ENCODE data around the gene PLEKHB1. TPM values are rescaled to one million over a fixed set of nuclear protein-coding genes. Genes with fewer than 3 reads are reported as not detected.

The PLEKHB1 gene
- polyA plus RNA-seq, 1 donor (not counting 4 experiments of a cell fraction or from before 2014, with no cell fraction given): not detected

- H3K27ac ChIP-seq (ENCODE audit: control insufficient read depth, insufficient read depth, low read length): no peak overlapping the region
- H3K4me2 ChIP-seq (ENCODE audit: control insufficient read depth, extremely low read depth, insufficient read depth, low read depth, low read length): no peak overlapping the region
- dilution Hi-C loops (cut with MboI; ENCODE audit: extremely low pct_ligation_motif_present, low sequenced_read_pairs): no loop called here
- no peaks in the 10 kb centered on the region for H3K36me3 ChIP-seq (ENCODE audit: control insufficient read depth in 2 of 2, extremely low read depth in 1 of 2, insufficient read depth in 2 of 2, low read length in 2 of 2)
- no peaks in the 10 kb centered on the region for H3K79me2 ChIP-seq (ENCODE audit: control insufficient read depth, insufficient read depth, low read length)
- H4K20me1 ChIP-seq (ENCODE audit: control insufficient read depth, extremely low read depth, insufficient read depth, low read length): no peaks in the 10 kb centered on the region
- FAIRE-seq (no peak), DNase-seq (ENCODE audit: low read depth, low spot score) (no peak)
- H3K4me1 ChIP-seq (ENCODE audit: control insufficient read depth, extremely low read depth, insufficient read depth, low read length): no peaks in the 10 kb centered on the region
- no peaks in the 10 kb centered on the region for H3K9me1 ChIP-seq (ENCODE audit: control insufficient read depth, extremely low read depth, insufficient read depth, low read length)
- no peaks in the 10 kb centered on the region for H3K27me3 ChIP-seq (ENCODE audit: control insufficient read depth, extremely low read depth, insufficient read depth, low read length)
- no peaks in the 10 kb centered on the region for H3K9me3 ChIP-seq (ENCODE audit: control insufficient read depth, low read depth, low read length)
- TF ChIP-seq EZH2 (IDR thresholded peaks at IDR 0.05; ENCODE audit: low read length) (no peak), CTCF (optimal IDR thresholded peaks at IDR 0.05 in 1 of 3, IDR thresholded peaks at IDR 0.05 in 1 of 3, conservative IDR thresholded peaks at IDR 0.05 in 1 of 3; ENCODE audit: extremely low read depth in 1 of 3, insufficient read depth in 2 of 3, low read length in 3 of 3) (no peak)
- no peak overlapping the region for H2AFZ ChIP-seq (ENCODE audit: control insufficient read depth, low read length)
- no peak overlapping the region for H3K9ac ChIP-seq (ENCODE audit: control insufficient read depth, extremely low read depth, insufficient read depth, low read length)
- no peak overlapping the region for H3K4me3 ChIP-seq (ENCODE audit: control insufficient read depth in 2 of 3, extremely low read depth in 1 of 3, insufficient read depth in 2 of 3, low read depth in 1 of 3, low read length in 3 of 3)
These were observed 10.7 kb upstream of the PLEKHB1 start for GRCh38 chr11:73635721-73636120.

GRCh38 chr11:73636249-73636648 lies 10.1 kb upstream of the PLEKHB1 start:
- no peaks in the 10 kb centered on the region for H3K36me3 ChIP-seq (ENCODE audit: control insufficient read depth in 2 of 2, extremely low read depth in 1 of 2, insufficient read depth in 2 of 2, low read length in 2 of 2)
- TF ChIP-seq EZH2 (IDR thresholded peaks at IDR 0.05; ENCODE audit: low read length) (no peak), CTCF (optimal IDR thresholded peaks at IDR 0.05 in 1 of 3, IDR thresholded peaks at IDR 0.05 in 1 of 3, conservative IDR thresholded peaks at IDR 0.05 in 1 of 3; ENCODE audit: extremely low read depth in 1 of 3, insufficient read depth in 2 of 3, low read length in 3 of 3) (no peak)
- no peak overlapping the region for H3K4me2 ChIP-seq (ENCODE audit: control insufficient read depth, extremely low read depth, insufficient read depth, low read depth, low read length)
- no peaks in the 10 kb centered on the region for H3K9me3 ChIP-seq (ENCODE audit: control insufficient read depth, low read depth, low read length)
- dilution Hi-C loops (cut with MboI; ENCODE audit: extremely low pct_ligation_motif_present, low sequenced_read_pairs): no loop called here
- DNase-seq (ENCODE audit: low read depth, low spot score): no peak
- no peaks in the 10 kb centered on the region for H3K9me1 ChIP-seq (ENCODE audit: control insufficient read depth, extremely low read depth, insufficient read depth, low read length)
- no peaks in the 10 kb centered on the region for H4K20me1 ChIP-seq (ENCODE audit: control insufficient read depth, extremely low read depth, insufficient read depth, low read length)
- no peak overlapping the region for H3K27ac ChIP-seq (ENCODE audit: control insufficient read depth, insufficient read depth, low read length)
- no peak overlapping the region for H3K9ac ChIP-seq (ENCODE audit: control insufficient read depth, extremely low read depth, insufficient read depth, low read length)
- no peak for FAIRE-seq
- no peak overlapping the region for H3K4me3 ChIP-seq (ENCODE audit: control insufficient read depth in 2 of 3, extremely low read depth in 1 of 3, insufficient read depth in 2 of 3, low read depth in 1 of 3, low read length in 3 of 3)
- H3K4me1 ChIP-seq (ENCODE audit: control insufficient read depth, extremely low read depth, insufficient read depth, low read length): no peaks in the 10 kb centered on the region
- H3K79me2 ChIP-seq (ENCODE audit: control insufficient read depth, insufficient read depth, low read length): no peaks in the 10 kb centered on the region
- no peak overlapping the region for H2AFZ ChIP-seq (ENCODE audit: control insufficient read depth, low read length)
- no peaks in the 10 kb centered on the region for H3K27me3 ChIP-seq (ENCODE audit: control insufficient read depth, extremely low read depth, insufficient read depth, low read length)

All from keratinocyte (primary cell).